ENCODE measurements around the gene AQP2.
"Not testable (repeated sequence)": the region's sequence is repeated elsewhere in the genome, so short reads cannot be mapped to it uniquely, and the experiment has no call there.

DNA sequence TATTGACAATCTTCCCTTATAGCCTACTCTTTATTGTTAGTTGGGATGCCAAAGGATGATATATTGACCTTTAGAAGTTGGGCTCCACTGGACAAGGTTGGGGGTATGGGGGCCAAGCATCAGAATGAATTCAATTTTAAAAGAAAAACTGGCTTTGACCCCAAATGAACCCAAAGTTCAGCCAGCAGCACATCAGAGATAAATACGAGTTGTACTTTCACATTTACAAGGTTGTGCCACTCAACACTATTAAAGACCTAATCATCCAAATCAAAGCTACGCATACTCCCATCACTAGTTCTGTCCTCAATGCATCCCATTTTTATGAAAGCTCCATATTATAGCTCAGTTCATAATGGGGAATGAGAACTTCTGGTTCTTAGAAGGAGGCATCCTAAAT is 38.9 kb downstream of the AQP2 start:
- TF ChIP-seq, protein P1, sequence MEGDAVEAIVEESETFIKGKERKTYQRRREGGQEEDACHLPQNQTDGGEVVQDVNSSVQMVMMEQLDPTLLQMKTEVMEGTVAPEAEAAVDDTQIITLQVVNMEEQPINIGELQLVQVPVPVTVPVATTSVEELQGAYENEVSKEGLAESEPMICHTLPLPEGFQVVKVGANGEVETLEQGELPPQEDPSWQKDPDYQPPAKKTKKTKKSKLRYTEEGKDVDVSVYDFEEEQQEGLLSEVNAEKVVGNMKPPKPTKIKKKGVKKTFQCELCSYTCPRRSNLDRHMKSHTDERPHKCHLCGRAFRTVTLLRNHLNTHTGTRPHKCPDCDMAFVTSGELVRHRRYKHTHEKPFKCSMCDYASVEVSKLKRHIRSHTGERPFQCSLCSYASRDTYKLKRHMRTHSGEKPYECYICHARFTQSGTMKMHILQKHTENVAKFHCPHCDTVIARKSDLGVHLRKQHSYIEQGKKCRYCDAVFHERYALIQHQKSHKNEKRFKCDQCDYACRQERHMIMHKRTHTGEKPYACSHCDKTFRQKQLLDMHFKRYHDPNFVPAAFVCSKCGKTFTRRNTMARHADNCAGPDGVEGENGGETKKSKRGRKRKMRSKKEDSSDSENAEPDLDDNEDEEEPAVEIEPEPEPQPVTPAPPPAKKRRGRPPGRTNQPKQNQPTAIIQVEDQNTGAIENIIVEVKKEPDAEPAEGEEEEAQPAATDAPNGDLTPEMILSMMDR (IDR thresholded peaks at IDR 0.05; ENCODE audit: poor library complexity) = not testable (repeated sequence)
- not testable (repeated sequence) for TF ChIP-seq EZH2 (IDR thresholded peaks at IDR 0.05; ENCODE audit: borderline replicate concordance)

All from hepatocyte (in vitro differentiated cells).